DMS114 treated with DMSO at 0.1 percent for 48 hours (cell line): ENCODE results near the gene ATF3.

Experiments used
- DNase-seq: peaks from one replicate; lab custom pipeline; 2025; ENCODE audit not compliant: unreplicated experiment; lab: John Stamatoyannopoulos, UW

The ATF3 gene

DNA sequence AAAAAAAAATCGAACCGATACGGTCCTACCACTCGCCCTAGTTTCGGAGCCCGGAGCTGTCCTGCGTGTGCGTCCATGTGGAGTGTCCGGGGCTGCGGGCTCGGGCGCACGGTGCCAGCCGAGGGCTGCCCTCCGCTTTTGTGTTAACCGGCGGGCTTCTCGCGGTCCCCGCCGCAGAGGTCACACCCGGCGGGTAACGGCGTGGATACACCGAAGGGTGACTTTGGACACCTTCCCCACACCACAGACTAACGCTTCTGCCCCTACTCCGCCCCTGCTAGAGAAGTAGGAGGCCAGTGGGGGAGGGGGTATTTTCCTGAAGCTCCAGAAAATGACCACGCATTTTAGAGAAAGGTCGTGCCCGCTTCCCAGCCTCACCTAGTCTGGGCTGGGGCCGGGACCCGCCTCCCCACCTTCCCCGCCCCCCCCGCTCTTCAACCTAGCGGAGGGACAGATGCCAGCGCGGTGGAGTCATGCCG, 609 bp upstream of the ATF3 start:
- no peak for DNase-seq

DNA sequence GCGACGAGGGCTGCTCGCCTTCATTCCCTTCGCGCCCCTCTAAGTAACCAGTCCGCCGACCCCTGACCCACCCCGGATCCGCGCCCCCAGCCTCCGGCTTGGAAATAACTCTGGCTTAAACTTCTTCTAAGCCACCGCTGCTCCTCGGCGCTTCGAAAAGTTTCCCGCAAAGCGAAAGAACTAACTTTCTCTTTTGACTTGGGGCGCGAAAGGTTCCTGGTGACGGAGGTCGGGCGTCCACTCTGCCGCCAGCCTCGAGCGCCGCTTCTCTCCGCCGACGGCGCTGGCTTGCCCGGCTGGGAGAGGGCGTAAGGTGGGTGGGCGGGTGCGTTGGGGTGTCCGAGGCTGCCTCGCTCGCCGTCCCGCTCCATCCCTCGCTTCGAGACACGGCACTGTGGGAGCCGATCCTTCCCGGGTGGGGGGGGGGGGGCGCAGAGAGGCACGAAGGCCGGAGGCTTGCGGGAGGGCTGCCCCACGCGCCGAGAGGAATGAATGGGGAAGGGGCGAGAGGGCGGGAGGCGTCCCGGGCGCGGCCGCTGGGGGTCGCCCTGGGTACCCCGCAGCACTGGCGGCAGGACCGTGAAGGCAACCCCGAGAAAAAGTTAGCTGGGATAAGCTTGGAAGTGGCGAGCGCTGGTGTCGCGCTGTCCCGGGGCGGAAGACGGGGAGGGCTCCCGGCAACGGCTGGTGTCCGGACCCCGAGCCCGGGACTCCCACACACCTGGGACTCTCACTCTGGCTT, 569 bp downstream of the ATF3 start:
- peak; percentile 5 for DNase-seq

DNA sequence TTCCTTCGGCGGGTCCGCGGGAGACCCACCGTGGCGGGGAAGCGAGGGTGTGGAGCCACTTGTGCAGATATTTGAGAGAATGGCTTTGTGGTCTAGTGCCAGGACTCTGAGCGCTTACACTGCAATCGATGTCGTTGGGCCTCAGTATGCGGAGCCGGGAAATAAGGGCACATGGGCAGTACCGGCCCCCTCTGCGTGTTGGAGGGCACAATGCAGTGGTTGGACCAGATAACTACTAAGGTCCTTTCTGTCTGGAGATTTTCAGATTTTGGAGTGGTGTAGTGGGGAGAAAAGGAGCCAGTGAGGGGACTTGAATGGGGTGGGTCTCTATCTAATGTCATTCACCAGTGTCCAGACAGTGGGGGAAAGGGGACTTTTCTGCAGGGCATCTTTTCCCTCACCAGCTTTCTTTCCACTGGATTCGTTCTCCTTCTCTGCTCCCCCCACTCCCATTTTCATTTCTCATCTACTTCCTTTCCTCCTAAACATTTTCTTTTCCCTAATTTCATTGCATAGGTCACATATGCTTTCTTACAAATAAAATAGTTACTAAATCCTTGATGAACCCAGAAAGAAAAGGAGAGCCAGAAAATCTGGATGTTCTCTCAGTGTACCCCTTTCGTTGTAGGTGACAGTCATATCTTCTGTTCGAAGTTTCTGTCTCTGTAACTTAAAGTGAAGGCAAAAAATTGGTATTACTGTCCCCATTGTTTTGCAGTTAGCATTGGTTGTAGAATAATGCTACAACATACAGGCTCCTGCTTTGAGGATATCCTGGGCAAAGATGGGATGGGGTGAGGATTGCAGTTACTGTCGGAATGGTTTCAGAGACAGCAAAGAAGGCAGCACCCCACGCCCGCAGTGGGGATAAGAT, 1.4 kb downstream of the ATF3 start:
- no peak for DNase-seq

DNA sequence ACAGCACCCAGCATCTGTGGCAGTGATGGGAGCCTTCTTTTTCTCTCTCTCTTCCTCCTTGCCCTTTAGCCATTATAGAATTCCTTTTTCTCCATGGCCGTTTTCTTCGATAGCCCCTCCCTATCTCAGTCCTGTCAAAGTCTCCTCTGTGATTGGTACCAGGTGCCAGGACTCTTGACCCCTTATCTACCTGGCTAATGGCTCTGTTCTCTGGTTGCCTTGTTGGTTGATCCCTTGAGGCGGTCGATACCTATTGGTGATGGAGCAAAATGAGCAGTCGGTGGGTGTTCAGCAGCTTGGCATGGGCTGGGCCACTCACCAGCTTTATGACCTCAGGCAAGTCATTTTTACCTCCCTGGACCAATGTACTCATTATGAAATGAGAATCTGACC, 2.0 kb downstream of the ATF3 start:
- no peak for DNase-seq

DNA sequence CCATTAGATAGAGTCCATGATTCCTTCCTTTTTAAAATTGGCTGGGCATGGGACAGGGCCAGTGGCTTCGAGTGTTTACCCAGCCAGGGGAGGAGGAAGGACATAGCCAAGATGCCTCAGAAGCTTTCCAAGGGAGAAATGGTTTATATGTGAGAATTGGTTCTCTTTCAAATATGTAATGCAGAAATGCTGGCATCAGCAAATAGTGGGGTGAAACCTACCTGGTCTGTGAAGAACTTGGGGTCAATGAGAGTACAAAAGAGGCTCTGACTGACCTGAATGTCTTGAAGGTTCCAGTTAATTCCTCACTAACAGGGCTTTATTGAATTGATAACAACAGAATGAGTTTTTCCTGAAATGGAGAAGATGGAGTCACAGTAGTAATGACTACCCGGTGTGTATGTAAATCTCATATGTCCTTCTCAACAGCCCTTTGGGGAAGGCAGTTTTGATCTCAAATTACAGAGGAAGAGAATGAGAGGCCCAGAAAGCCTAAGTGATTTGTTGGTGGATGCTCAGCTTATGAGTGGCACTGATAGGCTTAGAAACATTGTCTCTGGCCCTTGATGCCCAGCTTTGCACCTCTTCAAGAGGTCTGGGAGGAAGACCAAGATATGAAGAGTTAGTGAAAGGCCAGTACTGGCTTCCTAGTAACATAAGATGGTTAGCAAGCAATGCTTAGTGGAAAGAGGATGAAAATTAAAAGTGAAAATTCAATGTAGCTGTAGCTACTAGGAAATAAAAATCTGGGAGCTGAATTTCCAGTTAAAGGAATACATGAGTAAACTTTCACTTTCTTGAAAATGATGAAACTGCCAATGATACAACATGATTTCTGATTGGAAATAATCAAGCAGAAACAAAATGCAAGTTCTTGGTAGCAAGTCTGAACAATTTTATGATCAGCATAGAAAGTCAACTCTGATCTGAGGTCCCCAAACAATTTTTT, 2.7 kb downstream of the ATF3 start:
- DNase-seq = no peak

DNA sequence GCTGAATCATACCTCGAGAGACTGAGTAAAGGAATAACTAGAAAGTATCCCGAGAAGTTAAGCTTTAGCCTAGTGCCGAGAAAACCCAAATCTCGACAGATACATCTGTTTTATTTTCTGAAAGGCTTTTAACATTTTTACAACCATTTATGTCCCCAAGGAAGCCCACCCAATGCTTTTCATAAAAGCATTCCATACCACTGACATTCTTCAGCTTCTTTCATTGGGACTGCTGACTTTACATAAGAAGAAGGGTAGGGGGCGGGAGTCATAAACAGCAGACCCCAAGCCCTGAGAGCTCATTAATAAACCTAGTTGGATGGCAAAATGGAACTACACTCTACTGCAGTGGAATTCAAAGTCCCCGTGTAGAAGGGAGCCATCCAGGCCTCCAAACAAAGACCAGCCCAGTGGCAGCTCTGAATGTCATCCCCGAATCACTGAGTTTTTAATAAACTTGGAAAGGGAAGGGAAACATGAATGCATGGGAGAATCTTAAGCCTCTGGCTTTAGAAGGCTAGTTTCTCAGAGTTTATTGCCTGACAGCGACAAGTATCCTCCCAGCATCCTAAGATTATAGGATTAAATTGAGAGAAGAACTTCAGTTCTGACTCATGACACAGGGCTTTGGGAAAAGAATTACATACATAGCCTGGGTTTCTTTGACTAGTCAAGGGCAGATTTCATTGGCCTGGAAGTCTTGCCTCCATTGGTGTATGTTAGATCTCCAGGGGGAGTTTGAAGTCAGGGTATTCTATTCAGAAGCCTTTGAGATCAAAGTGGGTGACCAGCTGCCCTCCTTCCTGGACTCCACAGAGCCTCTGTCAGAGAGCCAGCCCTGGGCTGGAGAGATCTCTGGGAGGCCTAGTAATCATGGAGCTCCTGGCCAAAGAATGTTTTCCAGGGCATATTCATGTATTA, 3.7 kb downstream of the ATF3 start:
- no peak for DNase-seq

DNA sequence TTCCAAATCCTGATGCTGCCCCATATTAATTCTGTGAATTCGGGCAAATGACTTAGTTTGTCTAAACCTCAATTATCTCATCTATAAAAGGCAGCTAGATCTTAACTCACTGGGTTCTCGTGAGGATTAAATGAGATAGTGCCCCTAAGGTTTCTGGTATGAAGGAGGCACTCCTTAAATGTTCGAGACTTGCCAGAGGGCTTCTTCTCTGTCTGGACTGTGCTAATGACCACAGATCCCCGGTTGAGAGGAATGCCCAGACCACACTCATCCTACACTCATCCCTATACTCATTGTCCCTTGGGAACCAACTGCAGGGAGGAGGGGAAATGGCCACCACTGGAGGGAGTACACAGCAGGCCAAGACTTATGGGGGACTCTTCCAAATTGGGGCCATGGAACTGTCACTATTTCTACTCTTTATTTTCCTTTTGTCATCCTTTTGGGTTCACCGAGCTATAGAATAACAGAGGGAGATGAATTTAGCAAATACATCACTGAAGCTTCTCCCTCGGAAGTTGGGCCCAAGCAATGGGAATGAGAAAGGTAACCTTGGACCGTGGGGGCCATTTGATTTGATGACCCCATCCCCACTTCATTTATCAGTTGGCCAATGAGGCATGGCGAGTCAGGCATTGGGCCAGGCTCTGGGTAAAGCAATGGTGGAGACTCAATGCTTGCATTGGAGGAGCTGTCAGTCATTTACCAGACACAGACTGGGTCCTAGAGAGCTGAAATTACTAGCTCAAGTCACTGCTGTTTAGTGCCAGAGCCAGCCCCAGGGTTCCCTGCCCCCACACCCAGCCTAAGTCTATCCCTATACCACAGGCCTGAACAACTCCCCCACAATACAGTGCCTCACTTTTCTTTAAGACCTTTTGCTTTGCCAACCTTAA, 5.1 kb downstream of the ATF3 start:
- no peak for DNase-seq

DNA sequence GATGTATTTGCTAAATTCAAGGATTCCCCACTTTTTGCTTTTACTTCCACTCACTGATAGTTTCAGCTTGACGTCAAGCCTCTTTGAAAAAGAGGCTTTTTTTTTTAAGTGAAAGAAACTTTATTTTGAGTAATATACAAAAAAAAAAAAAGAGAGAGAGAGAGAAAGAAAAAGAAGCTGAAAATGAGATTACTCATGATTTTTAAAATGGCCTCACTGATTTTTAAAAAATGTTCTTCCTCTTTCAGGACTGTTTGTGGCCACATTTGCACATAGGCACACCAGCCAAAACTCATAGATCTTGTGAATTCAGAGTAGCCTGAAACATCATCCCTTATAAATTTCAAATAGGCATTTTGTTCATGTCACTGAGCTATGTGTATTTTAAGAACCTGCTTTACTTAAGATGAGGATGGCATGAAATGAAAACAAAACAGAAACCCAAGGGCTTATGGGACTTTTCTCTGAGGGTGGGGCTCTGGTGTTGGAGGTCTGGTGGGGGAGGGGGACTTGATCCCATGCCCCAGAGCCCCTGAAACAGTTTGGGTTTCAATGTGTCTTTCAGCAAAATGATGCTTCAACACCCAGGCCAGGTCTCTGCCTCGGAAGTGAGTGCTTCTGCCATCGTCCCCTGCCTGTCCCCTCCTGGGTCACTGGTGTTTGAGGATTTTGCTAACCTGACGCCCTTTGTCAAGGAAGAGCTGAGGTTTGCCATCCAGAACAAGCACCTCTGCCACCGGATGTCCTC, 6.1 kb downstream of the ATF3 start:
- DNase-seq = no peak

DNA sequence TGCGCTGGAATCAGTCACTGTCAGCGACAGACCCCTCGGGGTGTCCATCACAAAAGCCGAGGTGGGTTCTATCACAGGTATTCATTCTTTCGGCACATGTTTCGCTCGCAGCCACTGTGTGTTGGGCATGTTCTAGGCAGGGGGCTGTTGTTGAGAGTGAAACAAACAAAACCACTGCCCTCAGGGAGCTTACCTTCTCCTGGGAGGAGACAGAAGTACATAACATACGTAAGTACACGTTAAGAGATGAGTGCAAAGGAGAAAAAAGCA, 6.6 kb downstream of the ATF3 start:
- no peak for DNase-seq

DNA sequence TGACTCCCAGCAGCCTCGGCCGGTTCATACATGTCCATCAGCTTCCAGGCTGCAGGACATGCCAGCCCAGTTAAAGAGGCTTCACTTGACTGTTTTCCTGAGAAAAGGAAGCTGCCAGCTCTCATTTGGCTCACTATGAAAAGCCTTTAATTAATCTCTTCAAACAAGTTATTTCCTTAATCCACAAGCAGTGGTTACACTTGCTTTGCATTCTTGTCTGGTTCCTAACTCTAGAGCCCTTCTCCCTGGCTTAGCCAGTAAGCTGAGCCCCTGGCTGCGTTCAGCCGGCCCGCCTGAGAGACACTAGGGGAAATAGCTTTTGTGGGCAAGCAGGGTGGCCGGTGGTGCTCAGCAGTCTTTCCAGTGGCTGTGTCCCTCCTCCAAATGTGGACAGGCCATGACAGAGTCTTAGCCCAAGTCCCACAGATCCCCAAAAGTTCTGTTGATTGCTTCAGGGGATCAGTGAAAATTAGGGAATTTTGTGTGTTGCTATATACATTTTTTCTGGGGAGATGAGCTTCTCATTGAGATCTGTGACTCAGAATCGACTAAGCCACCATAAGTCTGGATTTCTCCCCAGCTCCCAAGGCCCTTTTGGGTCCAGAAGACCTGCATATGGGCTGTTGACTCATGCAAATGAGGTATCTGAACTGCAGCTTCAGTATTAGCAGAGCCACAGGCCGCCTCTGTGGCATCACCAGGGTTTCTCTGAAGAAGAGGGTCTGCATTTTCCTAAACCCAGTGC, 10.1 kb downstream of the ATF3 start:
- DNase-seq = no peak

DNA sequence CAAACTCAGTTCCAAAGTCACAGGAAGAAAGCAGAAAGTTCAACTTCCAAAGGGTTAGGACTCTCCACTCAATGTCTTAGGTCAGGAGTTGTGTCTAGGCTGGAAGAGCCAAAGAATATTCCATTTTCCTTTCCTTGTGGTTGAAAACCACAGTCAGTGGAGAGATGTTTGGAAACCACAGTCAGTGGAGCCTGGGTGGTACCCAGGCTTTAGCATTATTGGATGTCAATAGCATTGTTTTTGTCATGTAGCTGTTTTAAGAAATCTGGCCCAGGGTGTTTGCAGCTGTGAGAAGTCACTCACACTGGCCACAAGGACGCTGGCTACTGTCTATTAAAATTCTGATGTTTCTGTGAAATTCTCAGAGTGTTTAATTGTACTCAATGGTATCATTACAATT, 11.7 kb downstream of the ATF3 start:
- no peak for DNase-seq

DNA sequence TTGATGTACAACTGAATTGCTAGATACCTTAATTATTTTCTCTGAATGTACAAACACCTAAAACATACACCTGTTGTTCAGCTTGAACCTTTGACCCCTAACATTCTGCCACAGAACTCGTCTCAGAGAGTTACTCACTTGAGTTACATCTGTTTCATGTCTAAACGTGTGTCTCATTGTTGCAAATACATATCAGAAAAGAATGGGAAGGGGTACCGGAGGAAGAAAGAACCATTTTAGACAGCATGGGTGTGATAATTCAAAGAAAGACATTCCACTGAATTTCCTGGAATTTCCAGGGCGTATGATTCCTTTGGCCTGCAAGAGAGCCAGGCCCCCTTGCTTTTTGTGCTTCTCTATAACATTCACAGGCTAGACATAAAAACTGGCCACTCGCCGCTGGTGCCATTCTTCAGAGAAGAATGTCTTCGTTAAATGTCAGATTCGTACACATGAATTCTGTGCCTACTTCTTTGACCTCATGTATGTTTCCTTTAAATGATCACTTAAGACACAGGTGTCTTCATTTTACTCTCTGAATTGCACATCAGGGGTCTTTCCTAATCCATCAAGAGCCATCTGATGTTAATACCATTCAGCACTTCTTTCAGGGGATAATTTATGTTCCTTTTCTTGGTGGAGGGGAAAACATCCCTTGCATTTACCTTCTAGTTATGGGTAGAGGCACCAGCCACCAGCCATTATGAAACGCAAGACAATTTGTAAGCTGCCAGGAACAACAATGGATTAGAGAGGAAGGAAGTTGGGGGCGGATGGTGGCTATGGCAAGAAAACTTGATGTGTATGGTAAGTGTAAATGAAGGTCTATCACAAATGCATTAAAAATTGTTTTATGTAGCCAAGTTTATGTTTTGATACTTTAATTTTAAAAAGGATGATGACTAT, 12.7 kb downstream of the ATF3 start:
- no peak for DNase-seq

DNA sequence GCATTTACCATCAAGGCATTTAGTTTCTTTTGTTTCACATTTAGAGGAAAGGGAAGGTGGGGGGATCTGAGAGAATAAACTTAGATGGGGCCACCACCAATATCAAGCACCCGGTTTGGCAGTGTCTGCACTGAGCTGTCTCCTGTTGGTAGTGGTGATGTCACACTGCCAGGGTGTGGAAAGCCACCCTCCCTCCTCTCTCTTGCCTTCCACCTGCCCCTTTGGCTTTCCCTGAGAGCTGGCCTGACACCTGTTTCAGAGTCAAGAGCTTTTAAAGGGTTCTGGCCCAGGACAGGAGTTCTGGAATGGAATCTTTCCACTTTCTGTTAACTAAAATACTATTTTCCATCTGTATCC, 13.4 kb downstream of the ATF3 start:
- no peak for DNase-seq

DNA sequence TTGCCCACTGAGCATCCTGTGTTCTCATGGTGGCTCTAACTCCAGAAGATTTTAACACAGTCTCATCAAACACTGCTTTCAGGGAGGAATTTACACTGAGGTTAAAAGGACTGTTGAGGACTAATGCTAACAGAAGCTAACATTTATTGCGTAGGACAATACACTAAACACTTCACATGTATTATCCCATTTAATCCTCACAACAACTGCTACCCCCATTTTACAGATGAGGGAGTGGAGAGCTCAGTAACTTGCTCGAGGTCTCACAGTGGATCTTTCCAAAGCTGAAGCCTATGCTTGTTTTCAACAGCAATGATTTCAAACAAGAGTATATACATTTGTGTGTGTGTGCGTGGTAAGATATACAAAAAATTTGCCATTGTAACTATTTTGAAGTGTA, 13.9 kb downstream of the ATF3 start:
- no peak for DNase-seq

DNA sequence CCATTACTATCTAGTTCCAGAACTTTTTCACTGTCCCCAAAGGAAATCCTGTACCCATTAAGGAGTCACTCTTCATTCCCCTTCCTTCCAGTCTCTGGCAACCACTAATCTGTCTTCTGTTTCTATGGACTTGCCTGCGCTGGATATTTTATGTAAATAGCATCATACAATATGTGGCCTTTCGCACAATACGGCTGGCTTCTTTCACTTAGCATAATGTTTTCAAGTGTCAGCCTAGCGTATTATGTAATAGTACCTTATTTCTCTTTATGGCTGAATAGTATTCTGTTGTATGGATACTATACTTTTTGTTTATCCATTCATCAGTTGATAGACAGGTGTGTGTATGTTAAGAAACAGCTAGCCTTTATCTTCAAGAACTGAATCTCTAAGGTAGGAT, 14.3 kb downstream of the ATF3 start:
- no peak for DNase-seq

DNA sequence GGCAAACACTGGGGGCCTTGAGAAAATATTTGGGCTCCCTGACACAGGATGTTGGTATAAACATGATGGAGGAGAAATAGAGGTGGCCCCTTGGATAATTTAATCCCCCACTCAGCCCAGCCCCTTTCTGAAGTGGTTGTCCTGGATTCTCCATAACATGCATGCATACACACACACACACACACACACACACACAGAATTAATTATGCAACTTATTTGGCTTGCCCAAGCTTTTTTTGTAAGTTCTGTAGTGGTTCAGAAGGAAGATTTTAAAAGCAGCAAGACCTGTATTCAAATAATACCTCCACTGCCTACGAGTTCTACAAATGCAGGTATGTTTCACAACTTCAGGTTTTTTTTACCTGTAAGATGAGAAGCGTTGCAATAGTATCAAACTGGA, 15.0 kb downstream of the ATF3 start:
- no peak for DNase-seq

DNA sequence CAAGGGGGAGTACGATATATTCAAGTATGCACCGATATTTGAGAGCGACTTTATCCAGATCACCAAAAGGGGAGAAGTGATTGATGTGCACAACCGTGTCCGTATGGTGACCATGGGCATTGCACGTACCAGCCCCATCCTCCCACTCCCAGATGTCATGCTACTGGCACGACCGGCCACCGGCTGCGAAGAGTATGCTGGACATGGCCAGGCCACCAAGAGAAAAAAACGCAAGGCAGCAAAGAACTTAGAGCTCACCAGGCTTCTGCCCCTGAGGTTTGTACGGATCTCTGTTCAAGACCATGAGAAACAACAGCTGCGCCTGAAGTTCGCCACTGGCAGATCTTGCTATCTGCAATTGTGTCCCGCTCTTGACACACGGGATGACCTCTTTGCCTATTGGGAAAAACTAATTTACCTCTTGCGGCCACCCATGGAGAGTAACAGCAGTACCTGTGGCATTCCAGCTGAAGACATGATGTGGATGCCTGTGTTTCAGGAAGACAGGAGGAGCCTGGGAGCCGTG, 16.5 kb downstream of the ATF3 start:
- DNase-seq = no peak
